ENCODE measurements around the gene PFN4. TPM values are rescaled to one million over a fixed set of nuclear protein-coding genes. Genes with fewer than 3 reads are reported as not detected.
"Not testable (repeated sequence)": the region's sequence is repeated elsewhere in the genome, so short reads cannot be mapped to it uniquely, and the experiment has no call there.

The PFN4 gene
- total RNA-seq, 6 experiments from 2014 or later, result 0.22 to 0.66 (median 0.30) TPM; not detected in 2

- DNase-seq (no peak), ATAC-seq (peak in 1 of 4 donors; percentile 58)
- Histone ChIP-seq H3K4me3 (no peak overlapping the region), H3K4me1 (peaks cover 0 to 15% (median 0%) of the 10 kb centered on the region in 4 donors), H3K36me3 (no peaks in the 10 kb centered on the region), H3K27me3 (no peaks in the 10 kb centered on the region), H3K27ac (no peak overlapping the region), H3K9me3 (no peaks in the 10 kb centered on the region)
- TF ChIP-seq, protein P1, sequence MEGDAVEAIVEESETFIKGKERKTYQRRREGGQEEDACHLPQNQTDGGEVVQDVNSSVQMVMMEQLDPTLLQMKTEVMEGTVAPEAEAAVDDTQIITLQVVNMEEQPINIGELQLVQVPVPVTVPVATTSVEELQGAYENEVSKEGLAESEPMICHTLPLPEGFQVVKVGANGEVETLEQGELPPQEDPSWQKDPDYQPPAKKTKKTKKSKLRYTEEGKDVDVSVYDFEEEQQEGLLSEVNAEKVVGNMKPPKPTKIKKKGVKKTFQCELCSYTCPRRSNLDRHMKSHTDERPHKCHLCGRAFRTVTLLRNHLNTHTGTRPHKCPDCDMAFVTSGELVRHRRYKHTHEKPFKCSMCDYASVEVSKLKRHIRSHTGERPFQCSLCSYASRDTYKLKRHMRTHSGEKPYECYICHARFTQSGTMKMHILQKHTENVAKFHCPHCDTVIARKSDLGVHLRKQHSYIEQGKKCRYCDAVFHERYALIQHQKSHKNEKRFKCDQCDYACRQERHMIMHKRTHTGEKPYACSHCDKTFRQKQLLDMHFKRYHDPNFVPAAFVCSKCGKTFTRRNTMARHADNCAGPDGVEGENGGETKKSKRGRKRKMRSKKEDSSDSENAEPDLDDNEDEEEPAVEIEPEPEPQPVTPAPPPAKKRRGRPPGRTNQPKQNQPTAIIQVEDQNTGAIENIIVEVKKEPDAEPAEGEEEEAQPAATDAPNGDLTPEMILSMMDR (IDR thresholded peaks at IDR 0.05), result no peak
- TF ChIP-seq POLR2A (IDR thresholded peaks at IDR 0.05), result no peak
- WGBS (ENCODE audit: insufficient coverage, low coverage, low lambda C conversion rate, missing lambda C conversion rate), result 100% methylated on average over 1 of the region's 4 CpGs
- intact Hi-C loops (cut with DNase I), result no loop called here
Observed at GRCh38 chr2:24153478-24153877, 30.3 kb upstream of the PFN4 start.

- no peak overlapping the region for H3K27ac ChIP-seq
- peak in 2 of 4 donors; percentile 43 to 75 for ATAC-seq
- WGBS (ENCODE audit: insufficient coverage, low coverage, low lambda C conversion rate, missing lambda C conversion rate), result 100% methylated on average over 2 of the region's 5 CpGs
- no peak overlapping the region for H3K4me3 ChIP-seq
- H3K27me3 ChIP-seq, result no peaks in the 10 kb centered on the region
- H3K36me3 ChIP-seq, result no peaks in the 10 kb centered on the region
- peaks cover 0 to 15% (median 0%) of the 10 kb centered on the region in 4 donors for H3K4me1 ChIP-seq
- no peak for TF ChIP-seq POLR2A (IDR thresholded peaks at IDR 0.05)
- TF ChIP-seq, protein P1 (IDR thresholded peaks at IDR 0.05), result no peak
- DNase-seq, result no peak
- intact Hi-C loops (cut with DNase I), result no loop called here
- H3K9me3 ChIP-seq, result no peaks in the 10 kb centered on the region
Observed at GRCh38 chr2:24152413-24153197, 29.5 kb upstream of the PFN4 start.

DNA sequence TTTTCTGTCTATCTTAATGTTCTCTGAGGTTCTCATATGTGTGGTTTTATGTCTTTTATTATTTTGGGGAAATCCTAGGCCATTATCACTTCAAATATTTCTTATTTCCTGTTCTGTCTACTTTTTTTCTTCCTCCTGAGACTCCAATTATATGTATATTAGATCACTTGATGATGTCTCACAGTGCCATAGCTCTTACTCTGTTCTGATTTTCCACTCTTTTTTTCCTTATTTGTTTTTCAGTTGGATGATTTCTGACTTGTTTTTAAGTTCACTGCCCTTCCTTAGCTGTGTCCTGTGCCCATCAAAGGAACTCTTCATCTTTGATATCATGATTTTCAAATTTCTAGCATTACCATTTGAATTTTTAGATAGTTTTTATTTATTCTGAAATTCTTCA is 24.2 kb upstream of the PFN4 start:
- TF ChIP-seq, protein P1 (IDR thresholded peaks at IDR 0.05), result no peak
- TF ChIP-seq POLR2A (IDR thresholded peaks at IDR 0.05), result no peak
- no peaks in the 10 kb centered on the region for H3K9me3 ChIP-seq
- intact Hi-C loops (cut with DNase I), result no loop called here
- DNase-seq, result no peak
- peaks cover 0 to 4% (median 0%) of the 10 kb centered on the region in 4 donors for H3K4me1 ChIP-seq
- no peaks in the 10 kb centered on the region for H3K27me3 ChIP-seq
- no peaks in the 10 kb centered on the region for H3K36me3 ChIP-seq
- ATAC-seq, result no peak
- H3K4me3 ChIP-seq, result no peak overlapping the region
- no peak overlapping the region for H3K27ac ChIP-seq

GRCh38 chr2:24140305-24140704 is 17.2 kb upstream of the PFN4 start:
- H3K27ac ChIP-seq; H3K4me1 ChIP-seq; DNase-seq; H3K36me3 ChIP-seq; H3K27me3 ChIP-seq; H3K4me3 ChIP-seq; H3K9me3 ChIP-seq; intact Hi-C loops (cut with DNase I); ATAC-seq: not testable (repeated sequence)
- 90% methylated on average over 5 of the region's 5 CpGs for WGBS (ENCODE audit: insufficient coverage, low coverage, low lambda C conversion rate, missing lambda C conversion rate)

GRCh38 chr2:24132543-24132942 is 9.4 kb upstream of the PFN4 start:
- TF ChIP-seq, protein P1 (IDR thresholded peaks at IDR 0.05), result no peak
- Histone ChIP-seq H3K4me1 (no peaks in the 10 kb centered on the region), H3K27ac (no peak overlapping the region), H3K27me3 (no peaks in the 10 kb centered on the region), H3K9me3 (no peaks in the 10 kb centered on the region), H3K4me3 (no peak overlapping the region), H3K36me3 (no peaks in the 10 kb centered on the region)
- ATAC-seq (no peak), DNase-seq (no peak)
- intact Hi-C loops (cut with DNase I), result no loop called here
- WGBS (ENCODE audit: insufficient coverage, low coverage, low lambda C conversion rate, missing lambda C conversion rate), result 100% methylated on average over 3 of the region's 3 CpGs
